Measurements from ENCODE around the gene UGT2A1. TPM values are rescaled to one million over a fixed set of nuclear protein-coding genes. Genes with fewer than 3 reads are reported as not detected.

Gene UGT2A1
- total and polyA plus RNA-seq, 2 of the 13 experiments (the other 11 are each of a cell fraction or from before 2014, with no cell fraction given), result not detected

DNA sequence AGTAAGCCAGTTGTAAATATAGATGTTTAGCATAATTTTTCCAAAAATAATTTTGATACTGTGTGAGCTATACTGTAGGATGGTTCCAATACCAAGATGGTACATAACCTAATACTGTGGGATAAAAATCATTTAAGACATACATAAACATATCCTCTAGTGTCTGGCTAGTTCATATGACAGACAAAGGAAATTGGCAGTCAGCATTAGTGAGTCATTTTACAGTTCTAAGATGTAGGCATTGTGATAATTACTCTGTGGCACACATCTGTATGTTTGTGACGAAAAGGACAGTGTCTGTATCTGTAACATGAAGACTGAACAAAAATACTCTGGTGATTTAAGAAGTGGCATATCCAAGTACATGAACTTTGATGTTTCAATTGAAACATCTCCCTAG is 63.2 kb downstream of the UGT2A1 start:
- Histone ChIP-seq H3K4me3 (replicated peaks in 1 of 3; ENCODE audit: insufficient read depth in 1 of 3, low read depth in 2 of 3, low read length in 3 of 3) (no peak overlapping the region), H4K20me1 (ENCODE audit: insufficient read depth, low read length) (no peaks in the 10 kb centered on the region), H3K27ac (ENCODE audit: extremely low read length, insufficient read depth, low read length) (no peak overlapping the region), H3K27me3 (ENCODE audit: control insufficient read depth in 1 of 2, insufficient read depth in 2 of 2, low read length in 2 of 2) (no peaks in the 10 kb centered on the region), H3K9me3 (ENCODE audit: low read length) (no peaks in the 10 kb centered on the region), H3K36me3 (replicated peaks in 1 of 2; ENCODE audit: control insufficient read depth in 1 of 2, insufficient read depth in 2 of 2, low read length in 2 of 2) (no peaks in the 10 kb centered on the region), H3K4me1 (ENCODE audit: insufficient read depth, low read length) (peaks cover 16% of the 10 kb centered on the region), H3K79me2 (ENCODE audit: insufficient read depth, low read length) (no peaks in the 10 kb centered on the region), H3K4me2 (ENCODE audit: low read depth, low read length) (no peak overlapping the region), H3K9ac (ENCODE audit: insufficient read depth, low read depth, low read length) (no peak overlapping the region), H2AFZ (ENCODE audit: low read length) (no peak overlapping the region)
- intact Hi-C loops (cut with micrococcal nuclease; ENCODE audit: unreplicated experiment) (no loop called here), in situ Hi-C loops (cut with HindIII; ENCODE audit: extremely low pct_ligation_motif_present, low pct_unique_long_range_greater_than_20kb) (no loop called here)
- 13% methylated on average over 1 of the region's 1 CpG for WGBS (ENCODE audit: low lambda C conversion rate)
- POLR2A ChIA-PET, result no interaction called here
- DNase-seq (ENCODE audit: low spot score), result no peak
- TF ChIP-seq HOXA3 (CRISPR knock-in tag; IDR thresholded peaks at IDR 0.05) (no peak), ZBTB38 (CRISPR knock-in tag; IDR thresholded peaks at IDR 0.05) (no peak), TEAD3 (CRISPR knock-in tag; optimal IDR thresholded peaks at IDR 0.05; ENCODE audit: borderline replicate concordance) (no peak), ATF7 (IDR thresholded peaks at IDR 0.05) (no peak), ATF7 (CRISPR knock-in tag; IDR thresholded peaks at IDR 0.05) (no peak), YY1 (IDR thresholded peaks at IDR 0.05; ENCODE audit: insufficient read depth, insufficient replicate concordance, low read depth, low read length) (no peak), ZNF790 (CRISPR knock-in tag; IDR thresholded peaks at IDR 0.05; ENCODE audit: borderline replicate concordance) (no peak)
- TF ChIP-seq, protein P1, sequence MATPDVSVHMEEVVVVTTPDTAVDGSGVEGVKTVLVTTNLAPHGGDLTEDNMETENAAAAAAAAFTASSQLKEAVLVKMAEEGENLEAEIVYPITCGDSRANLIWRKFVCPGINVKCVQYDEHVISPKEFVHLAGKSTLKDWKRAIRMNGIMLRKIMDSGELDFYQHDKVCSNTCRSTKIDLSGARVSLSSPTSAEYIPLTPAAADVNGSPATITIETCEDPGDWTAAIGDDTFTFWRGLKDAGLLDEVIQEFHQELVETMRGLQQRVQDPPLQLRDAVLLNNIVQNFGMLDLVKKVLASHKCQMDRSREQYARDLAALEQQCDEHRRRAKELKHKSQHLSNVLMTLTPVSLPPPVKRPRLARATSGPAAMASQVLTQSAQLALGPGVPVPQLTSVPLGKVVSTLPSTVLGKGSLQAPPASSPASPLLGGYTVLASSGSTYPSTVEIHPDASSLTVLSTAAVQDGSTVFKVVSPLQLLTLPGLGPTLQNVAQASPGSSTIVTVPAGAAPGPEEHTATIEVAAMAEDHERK (CRISPR knock-in tag; IDR thresholded peaks at IDR 0.05; ENCODE audit: low read depth), result no peak
- TF ChIP-seq, protein P2, sequence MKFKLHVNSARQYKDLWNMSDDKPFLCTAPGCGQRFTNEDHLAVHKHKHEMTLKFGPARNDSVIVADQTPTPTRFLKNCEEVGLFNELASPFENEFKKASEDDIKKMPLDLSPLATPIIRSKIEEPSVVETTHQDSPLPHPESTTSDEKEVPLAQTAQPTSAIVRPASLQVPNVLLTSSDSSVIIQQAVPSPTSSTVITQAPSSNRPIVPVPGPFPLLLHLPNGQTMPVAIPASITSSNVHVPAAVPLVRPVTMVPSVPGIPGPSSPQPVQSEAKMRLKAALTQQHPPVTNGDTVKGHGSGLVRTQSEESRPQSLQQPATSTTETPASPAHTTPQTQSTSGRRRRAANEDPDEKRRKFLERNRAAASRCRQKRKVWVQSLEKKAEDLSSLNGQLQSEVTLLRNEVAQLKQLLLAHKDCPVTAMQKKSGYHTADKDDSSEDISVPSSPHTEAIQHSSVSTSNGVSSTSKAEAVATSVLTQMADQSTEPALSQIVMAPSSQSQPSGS (CRISPR knock-in tag; IDR thresholded peaks at IDR 0.05), result no peak
- TF ChIP-seq, protein P3, sequence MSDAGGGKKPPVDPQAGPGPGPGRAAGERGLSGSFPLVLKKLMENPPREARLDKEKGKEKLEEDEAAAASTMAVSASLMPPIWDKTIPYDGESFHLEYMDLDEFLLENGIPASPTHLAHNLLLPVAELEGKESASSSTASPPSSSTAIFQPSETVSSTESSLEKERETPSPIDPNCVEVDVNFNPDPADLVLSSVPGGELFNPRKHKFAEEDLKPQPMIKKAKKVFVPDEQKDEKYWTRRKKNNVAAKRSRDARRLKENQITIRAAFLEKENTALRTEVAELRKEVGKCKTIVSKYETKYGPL (CRISPR knock-in tag; IDR thresholded peaks at IDR 0.05), result no peak
- TF ChIP-seq, protein P4, sequence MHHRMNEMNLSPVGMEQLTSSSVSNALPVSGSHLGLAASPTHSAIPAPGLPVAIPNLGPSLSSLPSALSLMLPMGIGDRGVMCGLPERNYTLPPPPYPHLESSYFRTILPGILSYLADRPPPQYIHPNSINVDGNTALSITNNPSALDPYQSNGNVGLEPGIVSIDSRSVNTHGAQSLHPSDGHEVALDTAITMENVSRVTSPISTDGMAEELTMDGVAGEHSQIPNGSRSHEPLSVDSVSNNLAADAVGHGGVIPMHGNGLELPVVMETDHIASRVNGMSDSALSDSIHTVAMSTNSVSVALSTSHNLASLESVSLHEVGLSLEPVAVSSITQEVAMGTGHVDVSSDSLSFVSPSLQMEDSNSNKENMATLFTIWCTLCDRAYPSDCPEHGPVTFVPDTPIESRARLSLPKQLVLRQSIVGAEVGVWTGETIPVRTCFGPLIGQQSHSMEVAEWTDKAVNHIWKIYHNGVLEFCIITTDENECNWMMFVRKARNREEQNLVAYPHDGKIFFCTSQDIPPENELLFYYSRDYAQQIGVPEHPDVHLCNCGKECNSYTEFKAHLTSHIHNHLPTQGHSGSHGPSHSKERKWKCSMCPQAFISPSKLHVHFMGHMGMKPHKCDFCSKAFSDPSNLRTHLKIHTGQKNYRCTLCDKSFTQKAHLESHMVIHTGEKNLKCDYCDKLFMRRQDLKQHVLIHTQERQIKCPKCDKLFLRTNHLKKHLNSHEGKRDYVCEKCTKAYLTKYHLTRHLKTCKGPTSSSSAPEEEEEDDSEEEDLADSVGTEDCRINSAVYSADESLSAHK (CRISPR knock-in tag; IDR thresholded peaks at IDR 0.05; ENCODE audit: borderline replicate concordance), result no peak
- no TSS peak for BruUV-seq (replicated peaks)
- FAIRE-seq, result no peak
- CTCF ChIA-PET (ENCODE audit: low intra/inter-chr PET ratio, low total read pairs), result no interaction called here
- ATAC-seq, result no peak
